NCI-H2029 (cell line): ENCODE results near the gene SCO2.
A peak's percentile ranks its signal among the peaks of the same experiment; 100 is the strongest.

Source experiments
- DNase-seq: peaks from one replicate; lab custom pipeline; 2025; lab: John Stamatoyannopoulos, UW

The SCO2 gene

DNA sequence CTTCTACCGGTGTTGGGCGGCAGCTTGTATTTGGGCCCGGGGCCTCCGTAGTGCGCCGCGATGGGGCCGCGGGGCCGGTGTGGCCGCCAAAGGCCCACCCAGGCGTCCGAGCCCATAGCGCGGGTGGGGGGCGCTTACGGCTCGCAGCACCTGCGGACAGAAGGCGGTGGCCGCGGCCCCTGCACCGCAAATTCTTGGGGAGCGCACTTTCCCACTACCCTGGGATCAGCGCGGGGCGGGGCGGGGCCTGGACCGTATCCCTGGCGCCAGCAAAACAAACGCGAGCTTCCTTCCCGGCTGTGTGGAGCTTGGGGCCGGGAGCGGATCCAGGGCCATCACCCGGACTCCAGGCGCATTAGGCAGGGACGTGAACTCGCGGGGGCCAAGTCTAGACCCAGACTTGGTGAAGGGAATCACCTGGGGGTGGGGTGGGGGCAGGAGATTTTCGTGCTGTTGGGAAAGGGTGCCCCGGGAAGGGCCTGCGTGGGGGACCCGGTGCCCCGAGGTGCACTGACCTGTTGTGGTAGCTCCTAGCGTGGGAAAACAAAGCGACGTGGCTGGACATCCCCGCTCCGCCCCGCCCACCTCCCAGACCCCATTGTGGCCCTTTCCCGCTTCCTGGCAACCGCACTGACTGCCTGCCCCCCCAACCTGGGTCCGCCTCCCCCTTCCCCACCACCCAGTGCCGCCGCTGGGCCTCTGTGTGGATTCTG lies 6.7 kb upstream of the SCO2 start:
- DNase-seq, result no peak

DNA sequence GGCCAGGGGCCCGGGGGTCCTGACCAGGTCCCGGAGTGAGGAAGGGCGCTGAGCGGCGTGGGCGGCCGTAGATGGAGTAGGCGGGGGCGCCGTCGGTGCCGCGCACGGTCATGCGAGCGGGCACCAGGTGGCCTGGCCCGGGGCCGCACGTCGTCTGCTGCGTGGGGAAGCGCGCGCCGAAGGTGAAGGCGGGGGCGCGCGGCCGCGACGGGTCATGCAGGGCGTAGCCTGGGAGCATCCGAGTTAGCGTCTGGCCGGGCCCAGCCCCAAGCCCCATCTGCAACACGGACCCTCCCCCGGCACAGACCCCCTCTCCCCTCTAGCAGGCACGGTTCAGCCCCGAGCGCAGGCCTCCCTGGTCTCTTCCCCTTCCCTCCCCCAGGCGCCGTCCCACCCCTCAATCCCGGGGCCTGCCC lies 6.2 kb upstream of the SCO2 start:
- no peak for DNase-seq

DNA sequence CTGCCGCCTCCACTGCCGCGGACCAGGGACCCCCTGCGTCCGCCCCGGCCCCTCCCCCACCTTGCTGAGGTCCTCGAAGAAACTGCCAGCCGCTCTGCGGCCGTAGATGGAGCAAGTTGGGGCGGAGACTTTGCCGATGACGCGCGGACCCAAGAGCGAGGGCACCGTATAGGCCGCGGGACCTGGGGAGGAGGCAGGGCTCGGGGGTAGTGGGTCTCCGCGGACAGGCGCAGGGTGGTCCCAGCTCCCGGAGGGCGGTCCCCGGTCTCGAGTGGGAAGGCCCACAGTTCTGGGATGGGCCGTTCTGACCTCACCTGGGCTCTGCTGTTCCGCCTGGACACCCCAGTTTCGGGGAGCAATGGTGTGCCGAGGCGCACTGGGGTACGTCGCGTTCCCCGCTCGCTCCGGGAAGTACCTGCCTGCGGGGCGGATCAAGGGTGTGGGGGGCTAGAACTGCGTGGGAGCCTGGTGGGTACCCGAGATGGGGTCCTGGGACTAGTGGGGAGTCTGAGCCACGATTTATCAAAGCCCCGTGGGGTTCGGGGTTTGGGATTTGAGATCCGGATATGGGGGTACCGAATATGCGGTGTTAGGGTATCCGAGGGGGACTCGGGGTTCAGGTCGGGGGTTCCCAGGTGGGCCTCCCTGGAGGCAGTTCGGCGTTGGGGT lies 5.6 kb upstream of the SCO2 start:
- DNase-seq, result no peak

DNA sequence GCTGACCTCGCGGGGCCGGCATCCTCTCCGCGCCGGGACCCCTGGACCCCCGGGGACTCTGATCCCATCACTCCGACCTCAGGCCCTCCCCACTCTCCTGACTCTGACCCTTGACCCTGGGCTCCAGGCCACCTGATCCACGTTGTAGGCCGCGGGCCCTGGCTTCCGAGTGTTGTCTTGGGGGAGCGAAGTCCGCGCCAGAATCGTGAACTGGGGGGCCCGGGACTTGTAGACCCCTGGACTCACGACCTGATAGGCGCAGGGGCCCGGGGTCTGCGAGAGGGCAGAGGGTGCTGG lies 5.1 kb upstream of the SCO2 start:
- DNase-seq, result no peak

DNA sequence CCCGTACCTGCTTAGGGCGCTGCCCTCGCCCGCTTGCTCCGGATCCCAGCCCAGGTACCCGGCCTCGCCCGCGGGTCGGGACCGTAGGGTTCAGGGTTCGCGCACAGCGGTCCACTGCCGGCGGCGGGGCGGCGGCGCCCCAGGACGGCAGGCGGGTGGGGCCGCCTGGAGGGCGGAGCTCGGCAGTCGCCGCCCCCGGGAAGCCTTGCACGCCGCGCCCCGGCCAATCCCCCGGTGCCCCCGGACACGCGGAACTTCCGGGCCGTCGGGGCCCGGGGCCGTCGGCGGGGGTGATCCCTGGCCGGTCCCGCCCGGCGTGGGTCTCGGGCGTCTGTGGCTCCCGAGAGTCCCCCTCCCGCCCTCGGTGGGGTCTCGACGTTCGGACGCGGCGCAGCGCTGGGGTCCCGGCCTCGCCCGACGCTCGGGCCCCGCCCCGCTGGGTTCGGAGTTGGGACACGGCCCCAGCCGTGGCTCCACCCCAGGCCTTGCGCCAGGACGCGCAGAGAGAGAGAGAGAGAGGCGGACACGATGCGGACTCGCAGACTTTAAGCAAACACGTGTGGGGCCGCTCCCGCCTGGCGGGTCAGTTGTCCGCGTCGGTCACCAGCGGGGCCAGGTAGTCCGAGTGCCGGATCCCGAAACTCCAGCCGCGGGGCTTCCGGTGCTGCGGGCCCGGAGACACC lies 4.6 kb upstream of the SCO2 start, which contains the start of gene TYMP:
TYMP (minus strand) TSS at position 116 of the 683 bp plus-strand sequence. CDS start 303 bp downstream, outside the sequence.
- DNase-seq, result no peak

DNA sequence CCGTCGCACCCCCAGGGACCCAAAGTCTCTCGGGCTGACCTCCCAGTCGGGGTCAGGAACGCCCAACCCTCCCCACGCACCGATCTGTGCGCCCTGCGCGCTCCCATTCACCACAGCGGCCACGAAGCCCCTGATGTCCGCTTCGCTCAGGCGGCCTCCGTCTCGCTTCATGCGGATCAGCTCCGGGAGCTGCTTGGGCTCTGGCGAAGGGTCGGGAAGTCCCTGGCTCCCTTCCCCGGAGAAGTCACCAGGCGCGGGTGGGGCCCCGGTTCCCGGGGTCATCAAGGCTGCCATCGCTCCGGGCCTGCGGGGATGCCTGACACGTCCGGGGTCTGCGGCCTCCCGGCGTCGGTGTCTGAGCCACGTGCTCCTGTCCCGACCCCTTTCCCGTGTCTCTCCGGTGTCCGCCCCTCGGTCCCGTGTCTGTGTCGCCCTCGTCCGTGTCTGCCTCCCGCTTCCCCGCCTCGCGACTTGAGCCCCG lies 4.1 kb upstream of the SCO2 start:
- no peak for DNase-seq

DNA sequence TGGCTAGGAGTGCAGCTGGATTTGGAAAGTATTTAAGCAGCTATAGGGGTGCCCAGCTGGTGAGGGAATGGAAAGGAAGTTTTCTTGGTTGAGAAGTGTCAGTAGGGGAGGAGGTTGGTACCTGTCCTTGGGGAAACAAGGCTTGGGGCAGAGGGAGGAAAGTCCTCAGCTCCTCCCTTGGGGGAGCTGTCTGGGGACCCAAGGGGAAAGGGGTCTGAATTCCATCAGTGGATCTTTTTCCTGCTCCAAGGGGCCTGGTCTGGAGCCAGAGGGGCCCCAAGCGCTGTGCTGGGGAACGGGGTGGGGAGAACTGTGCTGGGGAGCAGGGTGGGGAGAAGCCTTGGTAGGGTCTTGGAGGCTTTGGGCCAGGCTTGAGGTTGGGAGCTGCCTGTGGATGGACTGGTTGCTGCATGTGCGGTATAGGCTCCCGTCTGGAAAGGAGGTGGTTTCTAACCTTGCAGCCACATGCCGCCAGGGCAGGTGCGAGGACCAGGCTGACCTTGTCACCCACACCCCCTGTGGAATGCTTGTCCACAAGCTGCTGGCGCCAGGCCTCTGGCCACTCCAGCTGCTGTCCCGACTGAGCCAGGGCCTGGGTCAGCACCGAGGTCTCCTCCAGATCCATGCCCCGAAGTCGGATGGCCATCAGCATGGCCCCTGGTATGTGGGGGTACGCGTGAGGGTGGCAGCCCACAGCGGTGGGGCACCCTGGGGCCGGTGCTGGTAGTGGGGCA lies 3.5 kb upstream of the SCO2 start:
- DNase-seq, result no peak

DNA sequence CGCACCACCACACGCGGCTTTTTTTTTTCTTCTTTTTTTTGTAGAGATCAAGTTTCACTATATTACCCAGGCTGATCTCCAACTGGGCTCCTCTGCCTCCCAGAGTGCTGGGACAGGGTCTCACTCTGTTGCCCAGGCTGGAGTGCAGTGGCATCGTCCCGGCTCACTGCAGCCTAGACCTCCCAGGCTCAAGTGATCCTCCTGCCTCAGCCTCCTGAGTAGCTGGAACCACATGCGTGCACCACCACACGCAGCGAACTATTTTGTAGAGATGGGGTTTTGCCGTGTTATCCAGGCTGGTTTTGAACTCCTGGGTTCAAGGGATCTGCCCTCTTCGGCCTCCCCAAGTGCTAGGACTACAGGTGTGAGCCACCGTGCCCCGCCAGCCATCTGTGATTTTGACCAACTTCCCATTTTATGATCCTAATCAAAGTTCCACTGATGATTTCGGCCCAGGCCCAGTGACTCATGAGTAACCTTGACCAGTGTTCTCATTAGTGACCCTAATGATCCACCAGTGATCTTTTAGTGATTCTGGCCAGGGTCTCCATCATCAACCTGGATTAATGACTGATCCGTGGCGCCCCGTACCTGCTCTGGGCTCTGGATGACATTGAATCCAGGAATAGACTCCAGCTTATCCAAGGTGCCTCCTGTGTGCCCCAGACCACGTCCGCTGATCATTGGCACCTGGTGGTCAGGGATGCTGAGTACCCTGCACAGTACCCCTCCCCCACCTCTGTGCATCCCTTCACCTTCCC lies 2.7 kb upstream of the SCO2 start:
- no peak for DNase-seq

DNA sequence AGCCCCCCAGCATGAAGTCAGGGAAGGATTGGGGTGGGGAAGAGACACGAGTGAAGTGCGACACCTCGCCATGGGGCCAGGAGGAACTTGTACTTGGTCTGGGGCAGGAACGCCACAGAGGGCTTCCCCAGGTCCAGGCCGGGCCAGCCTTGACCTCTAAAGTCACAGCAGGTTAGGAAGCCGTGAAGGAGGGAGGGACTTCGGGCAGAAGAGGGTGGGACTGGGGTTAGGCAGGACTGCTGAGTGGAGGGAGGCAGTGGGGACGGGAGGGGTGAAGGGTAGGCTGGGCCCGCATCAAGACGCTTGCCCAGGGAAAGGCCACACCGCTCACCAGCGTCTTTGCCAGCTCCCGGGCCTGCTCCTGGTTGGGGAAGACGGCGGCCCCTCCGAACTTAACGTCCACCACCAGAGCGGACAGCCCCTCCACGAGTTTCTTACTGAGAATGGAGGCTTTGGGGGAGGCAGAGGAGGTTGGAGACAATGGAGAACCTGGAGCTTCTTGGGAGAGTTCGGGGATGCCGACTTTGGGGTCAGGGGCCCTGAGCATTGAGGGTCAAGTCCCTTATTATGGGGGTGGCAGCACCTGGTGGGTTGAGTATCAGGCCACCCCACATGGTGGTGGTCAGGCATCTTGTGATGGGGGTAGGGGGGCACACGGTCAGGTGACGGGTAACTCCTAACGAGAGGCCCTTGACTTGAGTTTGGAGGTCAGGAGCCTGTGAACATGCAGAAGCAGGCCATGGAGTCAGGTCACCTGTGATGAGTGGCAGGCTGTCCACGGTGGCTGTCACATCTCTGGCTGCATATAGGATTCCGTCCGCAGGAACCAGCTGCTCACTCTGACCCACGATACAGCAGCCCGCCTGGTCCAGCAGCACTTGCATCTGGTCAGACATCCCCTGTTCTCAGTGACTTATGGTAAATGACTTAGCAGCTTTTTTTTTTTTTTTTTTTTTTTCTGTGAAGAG lies 1.7 kb upstream of the SCO2 start:
- DNase-seq, result no peak

DNA sequence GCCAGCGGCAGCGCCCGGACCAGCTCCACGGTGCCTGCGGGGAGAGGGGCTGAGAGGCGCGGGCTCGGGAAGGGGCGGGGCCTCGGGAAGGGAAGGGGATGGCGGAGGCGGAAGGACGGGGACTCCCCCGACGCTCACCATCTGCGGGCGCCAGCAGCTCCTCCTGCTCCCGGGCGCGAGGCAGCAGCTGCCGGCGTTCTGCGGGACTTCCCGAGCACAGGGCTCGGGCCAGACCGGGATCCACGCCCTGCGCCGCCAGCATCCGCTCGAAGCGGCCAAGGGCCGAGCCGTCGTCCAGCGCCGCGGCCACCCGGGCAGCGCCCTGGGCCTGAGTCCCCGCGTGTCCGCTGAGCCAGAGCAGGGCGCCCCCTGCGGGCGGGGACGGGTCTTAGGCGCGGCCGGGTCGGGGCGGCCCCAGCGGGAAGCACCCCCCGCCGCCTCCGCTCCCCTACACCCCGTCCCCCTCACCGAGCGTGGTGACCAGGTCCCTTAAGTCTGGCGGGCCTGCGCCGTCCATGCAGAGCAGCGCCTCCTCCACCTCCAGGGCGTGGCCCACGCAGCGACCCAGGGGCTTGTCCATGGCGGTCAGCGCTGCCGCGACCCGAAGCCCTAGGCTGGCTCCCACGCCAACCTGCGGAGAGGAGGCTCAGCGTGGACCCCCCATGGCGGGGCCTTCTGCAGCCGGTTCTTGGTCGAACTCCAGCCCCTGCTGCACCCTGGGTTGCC lies 873 bp upstream of the SCO2 start:
- peak; percentile 25 for DNase-seq

DNA sequence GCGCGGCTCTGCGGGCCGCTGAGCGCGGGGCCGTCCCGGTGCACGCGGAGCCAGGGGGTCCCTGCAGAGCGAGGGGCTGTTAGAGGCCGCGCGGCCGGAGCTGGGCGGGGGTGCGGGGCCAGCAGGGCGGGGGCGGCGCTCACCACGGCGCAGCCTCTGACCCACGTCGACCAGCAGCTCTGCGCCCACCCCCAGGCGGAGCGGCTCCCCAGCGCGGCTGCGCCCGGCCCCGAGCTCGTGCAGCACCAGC lies 385 bp upstream of the SCO2 start:
- DNase-seq, result no peak

DNA sequence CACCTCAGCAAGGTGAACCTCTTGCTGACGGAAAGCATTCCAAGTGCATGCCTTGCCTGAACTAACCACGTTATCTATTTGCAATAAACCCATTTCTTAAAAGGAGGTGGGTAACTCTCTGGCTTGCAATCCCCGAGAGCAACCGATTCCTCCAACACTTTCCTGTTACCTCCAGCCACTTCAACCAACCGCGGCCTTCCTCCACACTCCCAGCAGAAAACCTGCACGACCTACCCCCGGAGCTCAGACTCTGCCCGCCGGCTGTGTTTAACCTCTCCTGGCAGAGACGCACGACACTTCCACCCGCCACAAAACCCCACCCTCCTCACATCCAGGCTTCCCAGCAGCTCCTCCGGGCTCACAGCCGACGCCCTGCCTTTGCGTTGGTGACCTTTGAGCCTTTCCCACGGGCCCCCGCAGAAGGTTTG lies 708 bp downstream of the SCO2 start:
- DNase-seq, result no peak

DNA sequence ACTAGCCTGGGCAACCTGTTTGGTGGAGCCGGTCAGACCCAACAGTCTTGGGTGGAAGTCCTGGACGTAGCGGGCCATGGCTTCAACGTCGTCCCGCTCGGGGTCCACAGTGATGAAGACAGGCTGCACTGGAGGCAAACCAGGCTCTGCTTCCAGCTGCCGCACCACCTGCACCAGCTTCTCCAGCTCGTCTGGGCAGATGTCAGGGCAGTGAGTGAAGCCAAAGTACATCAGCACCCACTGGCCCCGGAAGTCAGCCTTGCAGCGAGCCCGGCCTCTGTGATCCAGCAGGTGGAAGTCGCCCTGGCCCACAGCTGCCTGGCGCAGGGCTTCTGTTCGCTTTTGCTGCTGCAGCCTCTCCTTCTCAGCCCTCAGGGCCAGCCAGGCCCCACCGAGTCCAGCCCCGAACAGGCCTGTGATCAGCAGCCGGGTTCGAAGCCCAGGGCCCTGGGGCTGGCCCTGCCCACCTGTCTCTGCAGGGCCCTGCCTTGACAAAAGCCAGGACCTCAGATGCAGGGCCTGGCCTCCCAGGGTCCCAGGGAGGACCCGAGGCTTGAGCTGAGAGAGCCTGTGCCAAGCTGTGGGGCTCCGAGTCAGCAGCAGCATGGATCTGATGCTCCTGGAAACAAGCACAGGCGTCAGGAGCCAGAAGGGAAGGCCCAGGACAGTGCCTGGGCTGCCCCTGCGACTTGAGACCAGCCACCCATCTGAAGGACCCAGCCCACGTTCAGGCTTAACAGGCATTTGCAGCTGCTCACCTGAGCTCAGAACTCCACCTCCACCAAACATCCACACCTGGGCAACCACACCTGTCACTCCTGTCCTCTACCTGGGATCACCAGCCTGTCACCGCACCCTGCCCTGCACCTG lies 1.4 kb downstream of the SCO2 start:
- no peak for DNase-seq

DNA sequence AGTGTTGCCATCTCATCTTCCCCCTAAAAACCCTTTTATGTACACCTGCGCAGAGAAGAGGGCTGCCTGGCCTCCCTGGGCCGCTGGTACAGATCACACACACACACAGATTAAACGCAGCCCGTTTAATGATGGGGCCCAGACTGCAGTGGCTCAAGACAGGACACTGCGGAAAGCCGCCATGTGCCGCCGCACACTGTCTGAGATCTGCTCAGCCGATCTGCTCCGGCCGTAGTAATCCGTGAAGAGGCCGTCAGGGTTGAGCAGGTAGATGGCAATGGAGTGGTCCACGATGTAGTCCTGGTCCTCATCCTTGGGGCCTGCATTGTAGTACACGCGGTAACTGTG lies 2.0 kb downstream of the SCO2 start:
- DNase-seq, result no peak

DNA sequence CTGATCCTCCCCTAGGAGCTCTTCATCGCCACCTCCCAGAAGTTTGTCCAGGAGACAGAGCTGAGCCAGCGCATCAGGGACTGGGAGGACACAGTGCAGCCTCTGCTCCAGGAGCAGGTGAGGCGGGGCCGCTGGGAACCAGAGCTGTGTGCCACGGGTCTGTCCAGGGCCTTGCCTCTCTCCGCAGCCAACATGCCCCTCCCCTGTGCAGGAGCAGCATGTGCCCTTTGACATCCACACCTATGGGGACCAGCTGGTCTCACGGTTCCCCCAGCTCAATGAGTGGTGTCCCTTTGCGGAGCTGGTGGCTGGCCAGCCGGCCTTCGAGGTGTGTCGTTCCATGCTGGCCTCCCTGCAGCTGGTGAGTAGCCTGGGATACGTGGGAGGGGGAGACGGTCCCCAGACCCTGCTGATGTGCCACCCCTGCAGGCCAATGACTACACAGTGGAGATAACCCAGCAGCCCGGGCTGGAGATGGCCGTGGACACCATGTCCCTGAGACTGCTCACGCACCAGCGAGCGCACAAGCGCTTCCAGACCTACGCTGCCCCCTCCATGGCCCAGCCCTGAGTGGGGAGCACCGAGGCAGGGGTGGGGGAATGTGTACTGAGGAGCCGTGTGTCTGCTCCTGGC lies 2.5 kb downstream of the SCO2 start:
- no peak for DNase-seq

DNA sequence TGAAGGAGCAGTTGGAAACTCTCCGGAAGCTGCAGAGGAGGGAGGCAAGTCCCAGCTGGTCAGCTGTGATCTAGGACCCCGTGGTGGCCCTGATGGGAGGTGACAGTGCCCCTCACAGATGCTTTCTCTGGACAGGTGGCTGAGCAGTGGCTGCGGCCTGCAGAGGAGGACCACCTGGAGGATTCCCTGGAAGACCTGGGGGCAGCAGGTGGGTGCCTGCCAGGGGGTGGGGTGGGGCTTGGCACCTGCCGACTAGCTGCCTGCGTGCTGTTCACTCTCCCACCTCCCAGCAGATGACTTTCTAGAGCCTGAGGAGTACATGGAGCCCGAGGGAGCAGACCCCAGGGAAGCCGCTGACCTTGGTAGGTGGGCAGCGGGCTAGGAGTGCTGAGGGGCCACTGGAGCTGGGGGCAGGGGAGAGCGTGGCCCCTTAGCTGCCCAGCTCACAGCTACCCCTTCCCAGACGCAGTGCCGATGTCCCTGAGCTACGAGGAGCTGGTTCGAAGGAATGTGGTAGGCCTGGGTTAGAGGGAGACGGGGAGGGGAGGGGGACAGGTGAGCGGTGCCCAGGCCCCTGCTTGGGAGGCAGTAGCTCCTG lies 3.1 kb downstream of the SCO2 start:
- DNase-seq, result no peak

DNA sequence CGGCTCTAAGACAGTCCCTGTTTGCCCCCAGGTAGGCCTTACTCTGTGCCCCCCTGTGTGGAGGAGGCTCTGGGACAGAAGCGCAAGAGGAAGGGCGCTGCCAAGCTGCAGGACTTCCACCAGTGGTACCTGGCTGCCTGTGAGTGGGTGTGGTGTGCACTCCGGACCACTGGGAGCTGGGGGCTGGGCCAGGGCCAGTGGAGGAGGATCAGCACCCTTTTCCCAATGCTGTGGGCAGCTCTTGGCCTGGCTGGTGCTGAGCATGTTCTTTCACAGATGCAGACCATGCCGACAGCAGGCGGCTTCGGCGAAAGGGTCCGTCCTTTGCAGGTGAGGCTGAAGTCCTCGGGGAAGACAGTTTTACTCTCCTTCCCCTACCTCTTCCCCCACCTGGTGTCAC lies 3.7 kb downstream of the SCO2 start:
- no peak for DNase-seq

DNA sequence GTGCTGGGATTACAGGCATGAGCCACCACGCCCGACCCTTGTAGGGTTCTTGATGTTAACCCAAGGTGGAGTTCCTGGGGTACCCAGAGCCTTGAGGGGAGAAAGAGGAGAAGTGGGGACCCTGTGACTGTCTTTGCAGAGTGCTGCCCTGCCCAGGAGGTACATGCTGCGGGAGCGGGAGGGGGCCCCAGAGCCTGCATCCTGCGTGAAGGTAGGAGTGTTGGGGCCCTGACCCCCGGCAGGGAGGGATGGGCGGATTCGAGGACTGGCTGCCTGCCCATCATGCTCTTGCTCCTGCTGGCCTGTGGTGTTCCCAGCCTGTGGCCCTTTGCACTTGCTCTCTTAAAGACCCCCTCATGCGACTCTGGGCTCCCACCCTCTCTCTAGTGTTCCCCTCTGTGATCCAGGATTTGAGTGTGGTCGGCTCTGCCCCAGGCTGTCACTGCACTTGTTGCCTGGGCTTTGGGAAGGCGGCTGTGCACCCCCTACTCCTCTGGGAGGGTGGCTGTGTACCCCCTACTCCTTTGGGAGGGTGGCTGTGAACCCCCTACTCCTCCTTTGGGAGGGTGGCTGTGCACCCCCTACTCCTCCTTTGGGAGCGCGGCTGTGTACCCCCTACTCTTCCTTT lies 4.5 kb downstream of the SCO2 start:
- no peak for DNase-seq
